OCI-M2 (cell line): Measurements from ENCODE around the gene VSTM2L.

Experiments used
- DNase-seq: peaks from one replicate; lab custom pipeline; 2025; ENCODE audit not compliant: unreplicated experiment; lab: John Stamatoyannopoulos, UW

Gene VSTM2L

DNA sequence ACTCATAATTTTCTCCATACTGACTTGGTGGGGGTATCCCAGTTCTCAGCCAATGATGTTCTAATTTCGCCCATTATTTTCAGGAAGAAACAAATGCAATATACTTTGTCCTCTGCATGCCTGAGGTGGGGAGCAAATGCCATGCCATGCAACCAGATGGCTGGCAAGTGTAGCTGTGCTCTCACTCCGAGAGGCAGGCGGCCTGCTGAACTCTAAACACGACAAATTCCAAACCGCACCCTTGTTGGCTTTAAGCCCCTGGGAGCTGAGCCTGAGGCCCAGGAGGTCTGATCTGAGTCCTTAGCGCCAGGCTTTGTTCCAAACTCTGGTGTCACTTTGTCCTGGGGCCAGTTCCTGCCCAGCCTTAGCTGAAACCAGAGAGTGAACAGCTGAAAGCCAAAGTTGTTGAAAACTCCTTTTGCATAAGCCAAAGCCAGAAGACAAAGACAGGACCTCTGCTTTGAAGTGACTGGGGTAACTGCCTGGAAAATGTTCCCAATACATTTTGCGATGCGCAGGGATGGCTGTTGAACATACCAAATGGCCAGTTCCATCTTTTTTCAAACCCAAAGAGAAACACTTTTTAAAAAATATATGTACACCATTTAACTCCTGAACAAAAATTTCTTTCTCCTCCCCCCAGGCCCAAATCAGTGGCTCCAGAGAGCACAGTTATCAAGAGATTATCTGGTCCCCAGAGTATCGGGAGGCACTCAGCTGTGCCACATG, 84.1 kb downstream of the VSTM2L start:
- no peak for DNase-seq

DNA sequence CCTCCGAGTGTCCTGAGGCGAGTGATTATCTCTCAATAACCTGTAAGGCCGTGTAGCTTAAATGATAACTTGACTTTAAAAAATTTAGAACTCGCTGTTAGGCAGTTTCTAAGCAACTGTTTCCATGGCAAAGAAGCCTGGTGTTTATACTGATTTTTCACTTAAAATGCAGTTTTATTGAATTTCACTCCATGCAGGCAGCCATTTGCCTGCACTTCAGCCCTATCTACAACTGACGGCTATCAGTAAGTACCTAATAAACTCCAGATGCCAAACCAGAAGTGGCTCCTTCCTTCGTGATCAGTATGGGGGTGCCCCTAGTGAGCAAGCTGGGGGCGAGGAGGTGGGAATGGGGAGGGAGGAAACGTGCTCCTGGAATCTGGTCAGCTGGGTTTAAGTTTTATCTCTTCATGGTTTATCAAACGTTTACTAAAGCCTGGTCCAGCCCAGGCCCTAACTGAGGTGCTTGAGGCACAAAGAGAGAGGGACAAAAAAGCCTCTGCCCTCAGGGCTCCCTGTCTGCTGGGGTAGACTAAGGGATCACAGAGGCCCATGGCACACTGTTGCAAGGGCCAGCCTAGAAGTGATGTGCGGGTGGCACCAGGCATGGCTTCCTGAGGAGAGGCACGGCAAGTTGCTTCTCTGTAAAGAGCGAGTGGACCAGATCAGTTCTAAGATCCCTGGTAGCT, 84.8 kb downstream of the VSTM2L start:
- DNase-seq = no peak

DNA sequence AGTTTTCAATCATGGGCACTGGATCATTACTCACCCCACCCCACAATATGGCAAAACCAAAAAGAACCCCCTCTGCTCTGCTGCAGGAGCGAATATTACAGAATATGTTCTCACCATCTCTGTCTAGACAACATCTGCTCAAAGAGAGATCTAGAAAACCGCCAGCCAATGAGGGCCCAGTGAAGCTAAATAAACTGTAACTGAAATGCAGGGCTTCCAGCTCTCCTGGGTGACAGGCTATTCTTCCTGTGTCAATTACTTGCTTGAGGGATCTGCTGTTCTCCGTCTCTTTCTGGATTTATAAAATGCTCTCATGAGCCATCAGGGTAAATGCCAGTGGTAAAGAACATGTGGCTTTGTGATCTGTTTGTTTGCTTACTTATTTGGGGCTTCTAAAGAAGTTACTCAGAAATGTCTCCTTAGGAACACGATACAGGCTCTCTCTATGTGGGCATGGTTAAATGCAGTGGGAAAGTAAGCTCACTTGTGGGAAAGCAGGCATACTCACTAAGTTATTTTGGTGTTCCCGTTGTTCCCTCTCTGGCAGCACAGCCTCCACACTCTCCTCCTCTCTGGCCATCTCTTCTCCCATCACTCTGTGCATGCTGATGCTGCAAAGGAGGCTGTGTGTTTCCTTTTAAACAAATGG, 85.5 kb downstream of the VSTM2L start:
- DNase-seq = no peak

DNA sequence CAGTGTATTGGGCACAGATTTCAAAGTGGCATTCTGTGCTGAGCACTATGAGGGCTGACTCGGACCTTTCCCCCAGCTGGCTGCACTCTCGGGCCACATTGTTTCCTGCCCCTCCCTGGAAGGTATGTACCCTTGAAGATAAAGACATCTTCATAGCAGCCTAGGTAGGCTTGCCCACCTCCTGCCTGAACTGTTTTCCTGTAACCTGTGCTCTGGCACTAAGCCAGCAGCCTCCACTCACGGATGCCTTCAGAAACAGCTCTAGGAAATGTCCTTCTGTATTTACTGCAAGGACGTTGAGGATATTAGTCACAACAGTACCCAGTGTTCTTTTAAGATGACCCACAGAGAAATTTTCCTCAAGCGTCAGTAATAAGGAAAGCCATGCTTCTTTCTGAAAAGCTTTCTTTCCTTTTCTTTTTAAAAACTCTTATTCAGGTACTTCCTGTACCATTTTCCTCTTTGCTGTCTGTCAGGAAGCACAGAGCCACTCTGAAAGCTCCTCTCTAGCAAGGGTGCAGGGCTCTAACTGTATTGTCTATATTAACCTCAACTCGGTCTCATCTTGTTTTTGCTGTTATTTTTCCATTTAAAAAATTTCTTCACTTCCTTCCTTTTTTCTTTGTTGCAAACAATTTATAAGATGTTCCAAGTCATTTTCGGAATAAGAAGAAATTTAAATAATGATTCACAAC, 86.8 kb downstream of the VSTM2L start:
- DNase-seq = no peak

DNA sequence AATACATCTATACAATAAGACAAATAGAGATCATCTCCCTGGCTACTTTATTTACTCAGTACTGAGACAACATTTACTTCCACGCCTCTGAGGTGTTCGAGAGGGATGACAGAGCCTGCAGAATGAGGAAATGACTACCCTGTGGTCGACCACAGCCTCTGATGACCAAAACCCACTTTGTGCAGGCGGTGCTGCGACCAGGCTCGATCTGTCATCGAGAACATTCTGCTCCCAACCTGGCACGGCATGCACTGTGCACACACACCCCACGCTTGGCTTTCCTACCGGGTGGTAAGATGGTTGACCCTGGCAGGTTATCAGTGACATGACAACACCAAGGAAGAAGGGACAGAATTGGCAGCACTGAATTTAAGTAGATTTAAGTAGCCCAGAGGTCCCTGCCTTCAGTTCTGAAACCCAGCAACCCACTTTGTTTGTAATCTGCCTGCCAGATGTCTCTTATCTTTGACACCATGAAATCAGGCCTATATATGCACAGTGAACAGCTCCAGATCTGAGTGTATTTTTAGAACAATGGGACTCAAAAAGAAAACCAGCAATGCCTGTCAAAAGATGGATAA, 87.7 kb downstream of the VSTM2L start:
- DNase-seq = no peak

DNA sequence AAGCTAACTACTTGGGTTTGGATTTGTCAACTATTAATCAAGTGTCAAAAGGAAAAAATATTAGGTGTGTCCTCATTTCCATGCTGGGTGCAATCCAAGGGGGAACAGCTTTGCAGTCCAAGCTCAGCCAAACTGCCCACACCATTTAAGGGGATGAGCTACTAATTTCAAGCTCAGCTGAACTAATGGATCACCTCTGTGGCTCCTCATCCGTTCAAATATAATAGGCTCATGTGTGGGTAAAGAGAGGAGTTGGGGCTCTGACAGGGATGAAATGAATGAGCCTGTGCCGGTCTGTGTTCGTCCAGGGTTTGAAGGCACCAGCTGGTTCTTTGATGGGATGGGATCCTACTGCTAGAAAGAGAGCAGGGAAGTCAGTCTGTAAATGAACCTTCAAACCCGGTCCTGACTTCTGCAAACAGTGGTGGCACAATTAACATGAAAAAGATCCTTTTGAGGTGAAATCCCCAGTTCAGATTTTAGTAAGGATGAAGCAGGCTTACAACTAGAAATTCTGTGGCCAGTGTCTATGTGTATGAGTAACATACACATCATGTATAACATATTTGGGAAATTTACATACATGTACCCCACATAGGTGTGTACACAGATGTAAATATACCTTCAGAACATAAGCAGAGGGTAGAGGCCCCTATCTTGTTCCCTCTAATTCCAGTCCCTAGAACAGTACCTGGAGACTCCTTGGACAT, 88.4 kb downstream of the VSTM2L start:
- DNase-seq = no peak

DNA sequence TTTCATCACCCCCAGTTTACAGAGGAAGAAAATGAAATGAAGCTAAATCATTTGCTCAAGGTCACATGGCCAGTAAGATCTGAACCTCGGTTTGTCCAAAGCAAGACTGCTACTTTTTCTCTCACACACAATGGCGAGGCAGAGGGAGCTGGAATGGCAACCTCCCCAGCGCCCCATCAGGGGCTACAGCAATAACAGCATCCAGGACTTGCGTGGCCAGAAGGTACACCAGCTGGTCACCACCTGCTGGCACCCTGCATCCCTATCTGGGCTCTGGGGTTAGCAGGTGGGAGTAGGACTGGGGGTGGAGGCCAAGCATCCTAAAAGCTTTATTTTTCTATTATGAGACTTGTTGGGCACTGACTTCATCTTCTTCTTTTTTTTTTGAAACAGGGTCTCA, 89.0 kb downstream of the VSTM2L start:
- DNase-seq = no peak

DNA sequence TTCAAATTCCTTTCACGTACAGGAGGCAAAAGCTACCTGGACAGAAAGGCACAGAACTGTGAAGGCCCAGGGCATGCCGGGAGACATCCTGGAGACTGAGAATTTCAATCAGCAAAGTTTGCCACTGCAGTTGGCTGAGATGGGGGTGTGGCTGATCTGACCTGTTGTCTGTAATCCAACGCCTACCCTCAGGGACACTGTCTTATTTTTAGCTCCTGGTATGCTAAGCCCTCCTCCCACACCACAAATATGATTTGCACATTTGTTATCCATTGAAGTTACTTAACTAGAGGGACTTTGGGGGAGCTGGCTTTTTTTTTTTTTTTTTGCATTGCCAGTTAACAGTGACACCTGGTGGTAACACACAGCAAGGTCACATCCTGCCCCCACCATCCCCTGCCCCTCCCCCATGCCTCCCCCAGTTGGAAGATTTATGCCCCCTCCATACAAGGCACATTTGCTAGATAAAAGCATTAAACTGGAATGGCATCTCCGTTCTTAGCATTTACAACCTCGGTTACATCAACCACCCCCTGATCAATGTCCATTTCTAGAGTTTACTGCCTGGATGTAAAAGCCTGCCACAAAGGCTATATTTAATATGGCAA, 90.0 kb downstream of the VSTM2L start:
- no peak for DNase-seq

DNA sequence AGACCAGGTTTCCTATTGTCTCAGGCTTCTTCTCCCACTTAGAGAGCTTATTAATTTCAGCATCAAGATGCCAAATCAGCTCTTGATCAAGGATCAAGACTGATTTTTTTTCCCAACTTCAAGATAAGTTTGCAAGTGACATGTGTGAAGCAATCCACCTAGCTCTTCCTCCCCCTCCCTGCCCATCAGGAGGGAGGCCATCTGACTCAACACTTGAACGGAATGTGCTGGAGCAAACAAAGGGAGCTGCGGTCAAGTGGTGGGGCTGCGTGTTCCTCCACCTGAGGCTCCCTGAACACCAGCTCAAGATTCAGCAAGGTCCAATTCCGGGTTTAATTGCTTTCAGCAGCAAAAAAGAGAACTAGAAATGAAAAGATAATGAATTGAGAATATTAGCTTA, 91.6 kb downstream of the VSTM2L start:
- no peak for DNase-seq
